Transverse colon (tissue), 4 donors: ENCODE results near the gene SH3GL3. TPM values are rescaled to one million over a fixed set of nuclear protein-coding genes. Genes with fewer than 3 reads are reported as not detected.

Experiments
- DNase-seq: peaks from one replicate; pipeline ENCODE4 v3.0.0-alpha.2; 2019
- H3K27ac ChIP-seq, 4 donors: fragments of 200-600 bp; sonication (generic); 2 replicates each; pipeline ENCODE4 v1.5.1; 2016 to 2018; ENCODE audit warnings: inconsistent platforms in 4 of 4
- H3K27me3 ChIP-seq: fragments of 200-600 bp; sonication (generic); 2 replicates; pipeline ENCODE4 v1.5.1; 2017; ENCODE audit warnings: inconsistent platforms
- H3K36me3 ChIP-seq, 4 donors: fragments of 200-600 bp; sonication (generic); 2 replicates each; pipeline ENCODE4 v1.5.1; 2017 to 2019; ENCODE audit warnings: inconsistent platforms in 4 of 4
- H3K4me1 ChIP-seq, 4 donors: fragments of 200-600 bp; sonication (generic); 2 replicates each; pipeline ENCODE4 v1.5.1; 2017 to 2020; ENCODE audit warnings: inconsistent platforms in 4 of 4
- H3K4me3 ChIP-seq, 4 donors: fragments of 200-600 bp; sonication (generic); 1 replicate in 1 of 4; 2 replicates in 3 of 4; pipeline versions ENCODE4 v1.5.1 to v1.6.1; 2017 to 2019; ENCODE audit warnings: inconsistent platforms in 4 of 4
- H3K9me3 ChIP-seq, 2 donors: fragments of 200-600 bp; sonication (generic); 2 replicates each; pipeline ENCODE4 v1.5.1; 2017 to 2019; ENCODE audit warnings: inconsistent platforms in 2 of 2
- EP300 ChIP-seq: sonication (generic); formaldehyde crosslinking; IDR thresholded peaks from one replicate; pipeline ENCODE4 v1.6.1; 2017; ENCODE audit warnings: antibody characterized with exemption, low read depth
- POLR2A ChIP-seq: fragments of 450-650 bp; IDR thresholded peaks from one replicate; pipeline ENCODE4 v1.6.1; 2016; ENCODE audit warnings: antibody characterized with exemption, mild to moderate bottlenecking, moderate library complexity
- POLR2AphosphoS5 ChIP-seq, 3 donors: sonication (generic); formaldehyde crosslinking; IDR thresholded peaks; one replicate each; pipeline ENCODE4 v1.6.1; 2016; ENCODE audit warnings: antibody characterized with exemption in 3 of 3
- WGBS, 2 donors: methylation state at CpG; one replicate each; pipeline ENCODE4 v1.1.5; 2018; ENCODE audit warnings: low coverage in 1 of 2; 5-methylcytosine and 5-hydroxymethylcytosine counted together
- in situ Hi-C, 4 donors: fragments of 200-750 bp; cut with MboI; loops; one replicate each; pipeline versions ENCODE4 v1.15.0 to v1.15.1; 2017; ENCODE audit warnings: low sequenced_read_pairs in 3 of 4, low pct_ligation_motif_present in 1 of 4, low pct_unique_long_range_greater_than_20kb in 1 of 4
- intact Hi-C: fragments of 100-400 bp; cut with DNase I; formaldehyde crosslinking; loops from one replicate; pipeline ENCODE4 v1.15.1; 2023; ENCODE audit warnings: low total_unique reads
- total RNA-seq, 4 donors: library from RNA; depleted of rRNA; stranded (reverse); fragments of >200 nt; gene quantifications; one replicate each; pipeline ENCODE4 v1.1.0, GENCODE V29; 2016
- TF ChIP-seq, protein P1 (sequence below), 5 experiments: fragments of 200-600 bp in 3 of 5; fragments of 450-650 bp in 2 of 5; sonication (generic) in 3 of 5; IDR thresholded peaks; 1 replicate in 2 of 5; 2 replicates in 3 of 5; pipeline ENCODE4 v1.5.1; 2016 to 2017; ENCODE audit warnings: antibody characterized with exemption in 5 of 5, inconsistent platforms in 3 of 5, mild to moderate bottlenecking in 2 of 5, moderate library complexity in 1 of 5

Gene SH3GL3
- total RNA-seq, 4 donors from 2014 or later = not detected

- 83 to 95% methylated on average over 2 of the region's 2 CpGs for WGBS, 2 donors
- in situ Hi-C loops = loop anchor here in 1 of 4 donors (25.0 kb wide), 1 partner anchor 162 kb away; no protein-coding TSS in a partner anchor
- TF ChIP-seq POLR2A (no peak), EP300 (no peak), POLR2AphosphoS5 (IDR thresholded peaks at IDR 0.05) (no peak)
- TF ChIP-seq, protein P1, sequence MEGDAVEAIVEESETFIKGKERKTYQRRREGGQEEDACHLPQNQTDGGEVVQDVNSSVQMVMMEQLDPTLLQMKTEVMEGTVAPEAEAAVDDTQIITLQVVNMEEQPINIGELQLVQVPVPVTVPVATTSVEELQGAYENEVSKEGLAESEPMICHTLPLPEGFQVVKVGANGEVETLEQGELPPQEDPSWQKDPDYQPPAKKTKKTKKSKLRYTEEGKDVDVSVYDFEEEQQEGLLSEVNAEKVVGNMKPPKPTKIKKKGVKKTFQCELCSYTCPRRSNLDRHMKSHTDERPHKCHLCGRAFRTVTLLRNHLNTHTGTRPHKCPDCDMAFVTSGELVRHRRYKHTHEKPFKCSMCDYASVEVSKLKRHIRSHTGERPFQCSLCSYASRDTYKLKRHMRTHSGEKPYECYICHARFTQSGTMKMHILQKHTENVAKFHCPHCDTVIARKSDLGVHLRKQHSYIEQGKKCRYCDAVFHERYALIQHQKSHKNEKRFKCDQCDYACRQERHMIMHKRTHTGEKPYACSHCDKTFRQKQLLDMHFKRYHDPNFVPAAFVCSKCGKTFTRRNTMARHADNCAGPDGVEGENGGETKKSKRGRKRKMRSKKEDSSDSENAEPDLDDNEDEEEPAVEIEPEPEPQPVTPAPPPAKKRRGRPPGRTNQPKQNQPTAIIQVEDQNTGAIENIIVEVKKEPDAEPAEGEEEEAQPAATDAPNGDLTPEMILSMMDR (IDR thresholded peaks at IDR 0.05) = no peak
These were observed 28.4 kb downstream of the SH3GL3 start for GRCh38 chr15:83475551-83475950.

DNA sequence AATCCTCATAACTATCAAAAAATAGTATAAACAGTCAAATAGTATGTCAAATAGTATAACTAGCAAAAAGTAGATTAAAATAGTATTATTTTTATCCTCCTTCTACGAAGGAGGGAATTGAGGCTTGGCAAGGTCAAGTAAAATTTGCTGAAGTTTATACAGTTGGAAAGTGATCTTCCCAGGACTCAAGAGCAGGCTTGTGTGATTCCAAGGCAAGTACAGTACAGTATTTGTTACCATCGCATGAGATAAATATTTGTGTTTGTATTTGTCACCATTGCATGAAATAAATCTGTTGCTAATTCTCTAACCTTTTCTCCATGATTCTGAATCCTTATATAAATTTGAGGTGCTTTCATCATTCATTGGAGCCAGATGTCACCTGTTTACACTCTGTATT, 28.9 kb downstream of the SH3GL3 start:
- Histone ChIP-seq H3K27ac (no peak overlapping the region), H3K4me1 (no peaks in the 10 kb centered on the region), H3K4me3 (no peak overlapping the region), H3K9me3 (no peaks in the 10 kb centered on the region), H3K36me3 (no peaks in the 10 kb centered on the region), H3K27me3 (no peaks in the 10 kb centered on the region)
- no peak for TF ChIP-seq POLR2A
- no peak for TF ChIP-seq EP300
- TF ChIP-seq POLR2AphosphoS5 (IDR thresholded peaks at IDR 0.05) = no peak
- TF ChIP-seq, protein P1 (IDR thresholded peaks at IDR 0.05) = no peak
- WGBS, 2 donors = 65 to 73% methylated on average over 2 of the region's 2 CpGs
- DNase-seq = no peak
- intact Hi-C loops = no loop called here
- in situ Hi-C loops = loop anchor here in 1 of 4 donors (25.0 kb wide), 1 partner anchor 161 kb away; no protein-coding TSS in a partner anchor

More at GRCh38 chr15:83475551-83475950, 28.4 kb downstream of the SH3GL3 start:
- intact Hi-C loops = no loop called here
- no peak overlapping the region for H3K4me3 ChIP-seq
- DNase-seq = no peak
- H3K9me3 ChIP-seq = no peaks in the 10 kb centered on the region
- H3K27ac ChIP-seq = no peak overlapping the region
- no peaks in the 10 kb centered on the region for H3K4me1 ChIP-seq
- H3K27me3 ChIP-seq = no peaks in the 10 kb centered on the region
- H3K36me3 ChIP-seq = no peaks in the 10 kb centered on the region

DNA sequence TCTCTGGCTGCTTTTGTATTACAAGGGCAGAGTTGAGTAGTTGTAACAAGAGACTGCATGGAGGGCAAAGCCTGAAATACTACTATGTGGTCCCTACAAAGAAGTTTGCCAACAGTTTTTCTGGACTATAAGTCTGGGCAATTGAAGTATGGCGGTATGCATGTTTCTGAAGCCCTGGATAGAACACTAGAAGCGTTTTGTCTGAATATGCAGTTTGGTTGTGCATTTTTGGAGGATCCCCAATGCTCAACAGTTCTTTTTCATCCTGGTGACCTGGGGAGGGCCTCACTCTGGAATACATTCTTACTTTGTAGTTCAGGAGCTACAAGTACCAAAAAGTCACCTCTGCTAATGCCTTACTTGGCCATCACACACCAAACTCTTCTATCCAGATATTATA, 29.6 kb downstream of the SH3GL3 start:
- WGBS, 2 donors = 90 to 95% methylated on average over 2 of the region's 2 CpGs
- no peak for DNase-seq

GRCh38 chr15:83477172-83477807, 30.1 kb downstream of the SH3GL3 start:
- in situ Hi-C loops = loop anchor here in 1 of 4 donors (25.0 kb wide), 1 partner anchor 160 kb away; no protein-coding TSS in a partner anchor
- WGBS, 2 donors = 83 to 84% methylated on average over 3 of the region's 3 CpGs
- Histone ChIP-seq H3K27me3 (no peaks in the 10 kb centered on the region), H3K4me3 (no peak overlapping the region), H3K27ac (no peak overlapping the region), H3K36me3 (no peaks in the 10 kb centered on the region), H3K4me1 (no peaks in the 10 kb centered on the region), H3K9me3 (no peaks in the 10 kb centered on the region)
- intact Hi-C loops = no loop called here
- no peak for DNase-seq
- no peak for TF ChIP-seq POLR2A
- no peak for TF ChIP-seq EP300
- no peak for TF ChIP-seq POLR2AphosphoS5 (IDR thresholded peaks at IDR 0.05)
- TF ChIP-seq, protein P1 (IDR thresholded peaks at IDR 0.05) = no peak

More for the DNA sequence above, 29.6 kb downstream of the SH3GL3 start:
- no peaks in the 10 kb centered on the region for H3K4me1 ChIP-seq
- TF ChIP-seq, protein P1 (IDR thresholded peaks at IDR 0.05) = no peak
- TF ChIP-seq POLR2AphosphoS5 (IDR thresholded peaks at IDR 0.05) = no peak
- no peak for TF ChIP-seq POLR2A
- TF ChIP-seq EP300 = no peak
- H3K4me3 ChIP-seq = no peak overlapping the region
- no peaks in the 10 kb centered on the region for H3K36me3 ChIP-seq
- intact Hi-C loops (no loop called here), in situ Hi-C loops (loop anchor here in 1 of 4 donors (25.0 kb wide), 1 partner anchor 161 kb away; no protein-coding TSS in a partner anchor)
- no peaks in the 10 kb centered on the region for H3K9me3 ChIP-seq
- H3K27ac ChIP-seq = no peak overlapping the region
- H3K27me3 ChIP-seq = no peaks in the 10 kb centered on the region
